GM12865 (cell line): ENCODE measurements around the gene ART4.

Source experiments
- DNase-seq: peaks from one replicate; pipeline ENCODE4 v3.0.0; 2010; ENCODE audit warnings: low read depth
- H3K4me3 ChIP-seq: 2 replicates; pipeline ENCODE4 v1.5.1; 2011; ENCODE audit warnings: mild to moderate bottlenecking, low read depth, low read length, control low read depth
- CTCF ChIP-seq: IDR thresholded peaks from 2 replicates; pipeline ENCODE4 v1.5.1; 2011; ENCODE audit warnings: low read length, control low read depth, low read depth, inconsistent platforms; ENCODE audit not compliant: insufficient read depth; ENCODE audit errors: missing control alignments

ART4 gene

GRCh38 chr12:14803830-14804160 lies 39.5 kb downstream of the ART4 start:
- no peak for TF ChIP-seq CTCF
- DNase-seq: no peak
- H3K4me3 ChIP-seq: peak overlapping the region; percentile 77

GRCh38 chr12:14803011-14803829 lies 40.1 kb downstream of the ART4 start, which contains the start of the genes C12orf60 and WBP11:
Gene C12orf60, plus strand, starts transcription at chr12:14803670. Its CDS starts 19,266 bp downstream, at chr12:14822936.
Gene WBP11, minus strand, starts transcription at chr12:14803478. Its CDS starts 2,095 bp downstream, at chr12:14801383.
- TF ChIP-seq CTCF: no peak
- DNase-seq: peak; percentile 98
- peak within 1 kb of the TSS; percentile 77 for H3K4me3 ChIP-seq

- no peak for DNase-seq
- peak overlapping the region; percentile 77 for H3K4me3 ChIP-seq
Observed at GRCh38 chr12:14802721-14803010, 40.7 kb downstream of the ART4 start.

GRCh38 chr12:14802247-14802646 lies 41.1 kb downstream of the ART4 start:
- DNase-seq: no peak
- TF ChIP-seq CTCF: no peak
- H3K4me3 ChIP-seq: peak overlapping the region; percentile 77

More at GRCh38 chr12:14802721-14803010, 40.7 kb downstream of the ART4 start:
- TF ChIP-seq CTCF: no peak

- peak; percentile 5 for DNase-seq
- no peak overlapping the region for H3K4me3 ChIP-seq
- TF ChIP-seq CTCF: no peak
Observed at GRCh38 chr12:14795028-14795448, 48.3 kb downstream of the ART4 start.

GRCh38 chr12:14785568-14785967 lies 57.8 kb downstream of the ART4 start:
- no peak overlapping the region for H3K4me3 ChIP-seq
- TF ChIP-seq CTCF: no peak
- DNase-seq: no peak

GRCh38 chr12:14784471-14784870 lies 58.9 kb downstream of the ART4 start:
- no peak for DNase-seq
- no peak overlapping the region for H3K4me3 ChIP-seq
- no peak for TF ChIP-seq CTCF
